ENCODE data around the gene CHTOP.

Gene CHTOP

GRCh38 chr1:153612111-153612754 is 21.6 kb upstream of the CHTOP start:
- TF ChIP-seq EZH2phosphoT487 (IDR thresholded peaks at IDR 0.05; ENCODE audit: borderline replicate concordance, low read length) = no peak
- no peak for TF ChIP-seq CTCF (IDR thresholded peaks at IDR 0.05; ENCODE audit: low read depth, low read length, poor library complexity, severe bottlenecking)
- Histone ChIP-seq H3K9me3 (ENCODE audit: control insufficient read depth, insufficient read depth, low read length) (no peaks in the 10 kb centered on the region), H3K79me2 (ENCODE audit: control insufficient read depth, low read length) (no peaks in the 10 kb centered on the region), H3K9me2 (replicated peaks; ENCODE audit: control insufficient read depth, low read length) (no peaks in the 10 kb centered on the region), H3K4me2 (ENCODE audit: low read length) (no peak overlapping the region), H3K27me3 (ENCODE audit: control insufficient read depth, low read length) (no peaks in the 10 kb centered on the region), H3F3A (ENCODE audit: control insufficient read depth, insufficient read depth) (no peaks in the 10 kb centered on the region), H3K27ac (ENCODE audit: low read depth, low read length) (no peak overlapping the region), H3K4me1 (ENCODE audit: control insufficient read depth, low read length) (no peaks in the 10 kb centered on the region), H4K20me1 (ENCODE audit: control insufficient read depth, insufficient read depth, low read depth, low read length) (no peaks in the 10 kb centered on the region), H3K36me3 (ENCODE audit: control insufficient read depth, low read length) (no peaks in the 10 kb centered on the region), H3K4me3 (ENCODE audit: low read length) (no peak overlapping the region)

- Histone ChIP-seq H3K9me3 (ENCODE audit: control insufficient read depth, insufficient read depth, low read length) (no peaks in the 10 kb centered on the region), H4K20me1 (ENCODE audit: control insufficient read depth, insufficient read depth, low read depth, low read length) (no peaks in the 10 kb centered on the region), H3K27ac (ENCODE audit: low read depth, low read length) (no peak within 1 kb of the TSS), H3K27me3 (ENCODE audit: control insufficient read depth, low read length) (no peaks in the 10 kb centered on the region), H3K4me1 (ENCODE audit: control insufficient read depth, low read length) (peaks cover 4% of the 10 kb centered on the region), H3K9me2 (replicated peaks; ENCODE audit: control insufficient read depth, low read length) (no peaks in the 10 kb centered on the region), H3F3A (ENCODE audit: control insufficient read depth, insufficient read depth) (no peaks in the 10 kb centered on the region), H3K79me2 (ENCODE audit: control insufficient read depth, low read length) (no peaks in the 10 kb centered on the region), H3K4me2 (ENCODE audit: low read length) (no peak within 1 kb of the TSS), H3K4me3 (ENCODE audit: low read length) (no peak within 1 kb of the TSS), H3K36me3 (ENCODE audit: control insufficient read depth, low read length) (0 out of 2 replicates have a peak, but pooled peaks cover 1% of the 10 kb centered on the region)
- no peak for TF ChIP-seq CTCF (IDR thresholded peaks at IDR 0.05; ENCODE audit: low read depth, low read length, poor library complexity, severe bottlenecking)
These were observed 21.0 kb upstream of the CHTOP start, which contains the start of gene S100A16 for GRCh38 chr1:153612755-153613331. Gene S100A16, minus strand, starts transcription at chr1:153613137. Its CDS starts 4,986 bp downstream, at chr1:153608151.

GRCh38 chr1:153613406-153613805 is 20.5 kb upstream of the CHTOP start:
- H3K9me3 ChIP-seq (ENCODE audit: control insufficient read depth, insufficient read depth, low read length) = no peaks in the 10 kb centered on the region
- no peaks in the 10 kb centered on the region for H3K27me3 ChIP-seq (ENCODE audit: control insufficient read depth, low read length)
- no peak overlapping the region for H3K4me2 ChIP-seq (ENCODE audit: low read length)
- TF ChIP-seq EZH2phosphoT487 (IDR thresholded peaks at IDR 0.05; ENCODE audit: borderline replicate concordance, low read length) (no peak), CTCF (IDR thresholded peaks at IDR 0.05; ENCODE audit: low read depth, low read length, poor library complexity, severe bottlenecking) (no peak)
- peaks cover 6% of the 10 kb centered on the region for H3K4me1 ChIP-seq (ENCODE audit: control insufficient read depth, low read length)
- 0 out of 2 replicates have a peak, but pooled peaks cover 3% of the 10 kb centered on the region for H3K36me3 ChIP-seq (ENCODE audit: control insufficient read depth, low read length)
- no peak overlapping the region for H3K27ac ChIP-seq (ENCODE audit: low read depth, low read length)
- H3F3A ChIP-seq (ENCODE audit: control insufficient read depth, insufficient read depth) = no peaks in the 10 kb centered on the region
- no peaks in the 10 kb centered on the region for H3K79me2 ChIP-seq (ENCODE audit: control insufficient read depth, low read length)
- no peak overlapping the region for H3K4me3 ChIP-seq (ENCODE audit: low read length)
- H4K20me1 ChIP-seq (ENCODE audit: control insufficient read depth, insufficient read depth, low read depth, low read length) = no peaks in the 10 kb centered on the region
- no peaks in the 10 kb centered on the region for H3K9me2 ChIP-seq (replicated peaks; ENCODE audit: control insufficient read depth, low read length)

Measured in DOHH2 (cell line).